IMR-90 (cell line): Measurements from ENCODE around the gene PPP3R2. TPM values are rescaled to one million over a fixed set of nuclear protein-coding genes. Genes with fewer than 3 reads are reported as not detected.

Experiments
- ATAC-seq: fragments of 200-7000 bp; cut with Tn5 transposase; 2 replicates; pipeline ENCODE4 v1.9.1; 2020; ENCODE audit warnings: low read depth, mild to moderate bottlenecking, moderate library complexity
- BruUV-seq: library from RNA; stranded (reverse); fragments of 400-500 nt; replicated peaks from 2 replicates; lab custom pipeline; 2021; lab: Mats Ljungman, UMichigan
- CTCF ChIA-PET: fragments of 300-600 bp; formaldehyde crosslinking; extraction: SDS; loops from one replicate; lab custom pipeline; 2021; ENCODE audit warnings: antibody characterized with exemption; lab: Yijun Ruan, JAX
- POLR2A ChIA-PET: fragments of 300-600 bp; sonication (Branson Sonifier 250); formaldehyde crosslinking; loops from one replicate; lab custom pipeline; 2022; ENCODE audit warnings: antibody characterized with exemption; ENCODE audit not compliant: unreplicated experiment; lab: Charles Lee
- DNase-seq: peaks from one replicate; pipeline ENCODE4 v3.0.0; 2013
- H2AFZ ChIP-seq: replicated peaks from 2 replicates; pipeline ENCODE3; 2013; ENCODE audit warnings: low read length, mild to moderate bottlenecking; ENCODE audit not compliant: poor library complexity
- H2AK5ac ChIP-seq: 2 replicates; pipeline ENCODE4 v1.6.1; 2013; ENCODE audit warnings: low read depth, low read length, inconsistent platforms
- H2AK9ac ChIP-seq: replicated peaks from 2 replicates; pipeline ENCODE3; 2013; ENCODE audit warnings: mild to moderate bottlenecking, low read depth, low read length, moderate library complexity; ENCODE audit not compliant: poor library complexity
- H2BK120ac ChIP-seq: 2 replicates; pipeline ENCODE4 v1.6.1; 2013; ENCODE audit warnings: low read depth, low read length, inconsistent platforms
- H2BK15ac ChIP-seq: 3 replicates; pipeline ENCODE4 v1.6.1; 2013; ENCODE audit warnings: low read depth, low read length, inconsistent platforms
- H2BK20ac ChIP-seq: 2 replicates; pipeline ENCODE4 v1.6.1; 2013; ENCODE audit warnings: low read depth, mild to moderate bottlenecking, inconsistent platforms, low read length, moderate library complexity
- H2BK5ac ChIP-seq: 2 replicates; pipeline ENCODE4 v1.6.1; 2013; ENCODE audit warnings: mild to moderate bottlenecking, low read depth, low read length, inconsistent platforms; ENCODE audit not compliant: poor library complexity, severe bottlenecking
- H3K14ac ChIP-seq: replicated peaks from 2 replicates; pipeline ENCODE4 v1.6.1; 2013; ENCODE audit warnings: low read depth, low read length, inconsistent platforms
- H3K18ac ChIP-seq: 2 replicates; pipeline ENCODE4 v1.6.1; 2013; ENCODE audit warnings: low read depth, low read length, control low read depth
- H3K23ac ChIP-seq: 2 replicates; pipeline ENCODE4 v1.6.1; 2013; ENCODE audit warnings: low read depth, low read length, inconsistent platforms
- H3K27ac ChIP-seq: 2 replicates; pipeline ENCODE4 v1.5.1; 2013; ENCODE audit warnings: mild to moderate bottlenecking, control low read depth, low read length; ENCODE audit not compliant: insufficient read depth
- H3K27me3 ChIP-seq: 2 replicates; pipeline ENCODE4 v1.6.1; 2013; ENCODE audit warnings: low read length; ENCODE audit not compliant: control insufficient read depth, insufficient read depth
- H3K36me3 ChIP-seq: 2 replicates; pipeline ENCODE4 v1.6.1; 2013; ENCODE audit warnings: low read length, mixed read lengths; ENCODE audit not compliant: control insufficient read depth, insufficient read depth
- H3K4ac ChIP-seq: 2 replicates; pipeline ENCODE4 v1.6.1; 2013; ENCODE audit warnings: low read depth, low read length, inconsistent platforms
- H3K4me1 ChIP-seq: 2 replicates; pipeline ENCODE4 v1.6.1; 2013; ENCODE audit warnings: low read length, mixed read lengths; ENCODE audit not compliant: control insufficient read depth, insufficient read depth
- H3K4me2 ChIP-seq: 2 replicates; pipeline ENCODE4 v1.6.1; 2013; ENCODE audit warnings: low read depth, mild to moderate bottlenecking, control low read depth, low read length, moderate library complexity
- H3K4me3 ChIP-seq: 2 replicates; pipeline ENCODE4 v1.5.1; 2013; ENCODE audit warnings: low read depth, mild to moderate bottlenecking, control low read depth, low read length, moderate library complexity; ENCODE audit not compliant: insufficient read depth
- H3K56ac ChIP-seq: 2 replicates; pipeline ENCODE4 v1.6.1; 2013; ENCODE audit warnings: low read length, inconsistent platforms; ENCODE audit not compliant: insufficient read depth; ENCODE audit errors: extremely low read depth
- H3K79me1 ChIP-seq, 2 experiments: 2 replicates each; pipeline ENCODE4 v1.6.1; 2013; ENCODE audit warnings: low read length in 2 of 2, inconsistent platforms in 1 of 2, low read depth in 1 of 2
- H3K9ac ChIP-seq: 2 replicates; pipeline ENCODE4 v1.6.1; 2013; ENCODE audit warnings: low read depth, low read length, control low read depth
- H3K9me1 ChIP-seq: 2 replicates; pipeline ENCODE4 v1.6.1; 2013; ENCODE audit warnings: low read length, inconsistent platforms; ENCODE audit not compliant: insufficient read depth
- H3K9me3 ChIP-seq: 2 replicates; pipeline ENCODE4 v1.6.1; 2013; ENCODE audit warnings: low read length; ENCODE audit not compliant: control insufficient read depth, insufficient read depth
- H4K20me1 ChIP-seq: 2 replicates; pipeline ENCODE4 v1.6.1; 2013; ENCODE audit warnings: low read length, inconsistent platforms; ENCODE audit not compliant: insufficient read depth
- H4K5ac ChIP-seq: 2 replicates; pipeline ENCODE4 v1.6.1; 2013; ENCODE audit warnings: mild to moderate bottlenecking, low read depth, low read length, control low read depth
- H4K8ac ChIP-seq, 2 experiments: 2 replicates each; pipeline ENCODE4 v1.6.1; 2013; ENCODE audit warnings: low read depth in 2 of 2, low read length in 2 of 2, control low read depth in 1 of 2, inconsistent platforms in 1 of 2
- H4K91ac ChIP-seq: 2 replicates; pipeline ENCODE4 v1.6.1; 2013; ENCODE audit warnings: low read depth, low read length, inconsistent platforms; ENCODE audit not compliant: insufficient read depth
- FOS ChIP-seq: fragments of 150-350 bp; IDR thresholded peaks from 2 replicates; pipeline ENCODE4 v1.6.1; 2016; ENCODE audit warnings: low read depth, low read length
- MAZ ChIP-seq: IDR thresholded peaks from 2 replicates; pipeline ENCODE4 v1.6.1; 2012; ENCODE audit warnings: low read depth, mild to moderate bottlenecking, low read length, improper control_type of control experiment, moderate library complexity, borderline replicate concordance
- MXI1 ChIP-seq: IDR thresholded peaks from 2 replicates; pipeline ENCODE4 v1.6.1; 2012; ENCODE audit warnings: low read depth, mild to moderate bottlenecking, low read length, moderate library complexity, borderline replicate concordance
- NFE2L2 ChIP-seq: fragments of 150-350 bp; IDR thresholded peaks from 2 replicates; pipeline ENCODE4 v1.6.1; 2016; ENCODE audit warnings: low read depth, mild to moderate bottlenecking, low read length
- POLR2A ChIP-seq: IDR thresholded peaks from 2 replicates; pipeline ENCODE4 v1.6.1; 2012; ENCODE audit warnings: mild to moderate bottlenecking, low read depth, low read length
- RAD21 ChIP-seq: IDR thresholded peaks from 2 replicates; pipeline ENCODE4 v1.6.1; 2012; ENCODE audit warnings: low read length, improper control_type of control experiment
- RCOR1 ChIP-seq: IDR thresholded peaks from 2 replicates; pipeline ENCODE4 v1.6.1; 2012; ENCODE audit warnings: mild to moderate bottlenecking, low read length, improper control_type of control experiment; ENCODE audit not compliant: insufficient replicate concordance
- RFX5 ChIP-seq: IDR thresholded peaks from 2 replicates; pipeline ENCODE4 v1.8.0; 2012; ENCODE audit warnings: low read depth, mild to moderate bottlenecking, low read length, moderate library complexity
- SMC3 ChIP-seq: fragments of 150-350 bp; IDR thresholded peaks from 2 replicates; pipeline ENCODE4 v1.6.1; 2016; ENCODE audit warnings: low read depth, mild to moderate bottlenecking, antibody characterized with exemption, low read length, moderate library complexity
- WGBS, 2 experiments: methylation state at CpG; one replicate each; pipeline versions ENCODE4 v1.1.5 to v1.1.7; 2013; ENCODE audit warnings: missing lambda C conversion rate in 2 of 2; ENCODE audit not compliant: insufficient read length in 1 of 2; ENCODE audit errors: extremely low coverage in 2 of 2; 5-methylcytosine and 5-hydroxymethylcytosine counted together
- dilution Hi-C: fragments of 300-500 bp; cut with HindIII; formaldehyde crosslinking; loops from one replicate; pipeline ENCODE4 v1.14.3; 2018; ENCODE audit warnings: low sequenced_read_pairs; ENCODE audit not compliant: unreplicated experiment
- in situ Hi-C: fragments of 300-500 bp; cut with MboI; formaldehyde crosslinking; loops from 3 replicates; pipeline ENCODE4 v1.14.3; 2019; ENCODE audit warnings: low sequenced_read_pairs, inconsistent platforms, mixed read lengths
- intact Hi-C: fragments of 100-400 bp; cut with micrococcal nuclease; formaldehyde crosslinking; loops from 2 replicates; pipeline ENCODE4 v1.10.0; 2022
- polyA plus RNA-seq, 3 experiments: library from polyadenylated mRNA; depleted of rRNA; stranded (reverse); fragments of >200 nt; gene quantifications; 2 replicates each; pipeline ENCODE4 v1.2.3, GENCODE V29; 2012; ENCODE audit warnings: low replicate concordance in 1 of 3
- total RNA-seq: library from RNA; depleted of rRNA; stranded (reverse); fragments of >200 nt; gene quantifications from 2 replicates; pipeline ENCODE4 v1.2.3, GENCODE V29; 2012

The PPP3R2 gene
- total and polyA plus RNA-seq, 2 of the 4 experiments (the other 2 are of a cell fraction): not detected

DNA sequence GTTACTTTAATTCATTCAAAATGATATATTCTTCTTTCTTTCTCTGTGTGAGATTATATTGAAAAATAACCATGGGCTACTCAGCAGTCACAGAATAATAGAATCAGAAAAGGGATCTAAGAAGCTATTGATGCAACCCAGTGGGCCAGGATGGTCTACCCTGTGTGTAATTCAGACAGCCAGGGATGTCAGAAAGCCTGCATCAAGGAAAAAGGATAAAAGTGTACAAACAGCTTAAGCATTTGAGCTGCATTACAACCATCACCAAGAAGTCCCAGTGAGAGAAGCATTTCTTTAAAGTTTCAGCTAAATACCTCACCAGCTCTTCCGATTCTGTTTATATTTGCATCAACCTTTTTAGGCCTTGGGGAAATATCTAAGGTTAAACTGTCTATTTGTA is 37.8 kb upstream of the PPP3R2 start:
- H3K4me1 ChIP-seq: no peaks in the 10 kb centered on the region
- in situ Hi-C loops: no loop called here
- TF ChIP-seq MAZ (no peak), FOS (no peak), RAD21 (no peak), RFX5 (no peak), POLR2A (no peak), RCOR1 (no peak), NFE2L2 (no peak), SMC3 (no peak), MXI1 (no peak)

More for the DNA sequence above, 37.8 kb upstream of the PPP3R2 start:
- no peak overlapping the region for H2BK5ac ChIP-seq
- no peak overlapping the region for H4K91ac ChIP-seq
- no peaks in the 10 kb centered on the region for H4K20me1 ChIP-seq
- no peak overlapping the region for H2AK5ac ChIP-seq
- no peak overlapping the region for H3K14ac ChIP-seq
- no peak overlapping the region for H4K5ac ChIP-seq
- H3K9me1 ChIP-seq: no peaks in the 10 kb centered on the region
- H2AFZ ChIP-seq: no peak overlapping the region
- ATAC-seq (no peak), DNase-seq (no peak)
- no peak overlapping the region for H2BK15ac ChIP-seq
- no peak overlapping the region for H3K18ac ChIP-seq
- no peak overlapping the region for H3K27ac ChIP-seq
- ChIA-PET POLR2A (no interaction called here), CTCF (no interaction called here)
- H4K8ac ChIP-seq: no peak overlapping the region
- no peaks in the 10 kb centered on the region for H3K9me3 ChIP-seq
- no peak overlapping the region for H3K56ac ChIP-seq
- no peak overlapping the region for H3K4me3 ChIP-seq
- H3K4ac ChIP-seq: no peak overlapping the region
- H2BK120ac ChIP-seq: no peak overlapping the region
- H3K9ac ChIP-seq: no peak overlapping the region
- BruUV-seq: no TSS peak
- no peak overlapping the region for H2BK20ac ChIP-seq
- intact Hi-C loops: no loop called here
- no peaks in the 10 kb centered on the region for H3K36me3 ChIP-seq
- dilution Hi-C loops: no loop called here
- no peak overlapping the region for H3K23ac ChIP-seq
- no CpG with 5 or more reads among the region's 1 CpG for WGBS, 2 experiments
- H3K4me2 ChIP-seq: no peak overlapping the region
- H3K79me1 ChIP-seq: no peaks in the 10 kb centered on the region
- no peak overlapping the region for H2AK9ac ChIP-seq
- H3K27me3 ChIP-seq: no peaks in the 10 kb centered on the region
